GM10248 (cell line): Measurements from ENCODE around the gene LRP11.

Source experiments
- CTCF ChIA-PET: fragments of 300-600 bp; sonication (Branson Sonifier 250); formaldehyde crosslinking; extraction: SDS; loops from one replicate; lab custom pipeline; 2021; ENCODE audit warnings: antibody characterized with exemption; lab: Yijun Ruan, JAX
- POLR2A ChIA-PET: fragments of 350-650 bp; sonication (Branson Sonifier 250); formaldehyde crosslinking; extraction: SDS; loops from one replicate; lab custom pipeline; 2020; ENCODE audit warnings: antibody characterized with exemption; lab: Yijun Ruan, JAX
- DNase-seq: peaks from one replicate; pipeline ENCODE4 v3.0.0; 2012; ENCODE audit errors: extremely low spot score
- TF ChIP-seq, protein P1 (sequence below): IDR thresholded peaks from 2 replicates; pipeline ENCODE4 v1.5.1; 2012; ENCODE audit warnings: mild to moderate bottlenecking, low read depth; ENCODE audit errors: extremely low read depth, missing control alignments, control extremely low read depth

LRP11 gene

GRCh38 chr6:149820506-149820905 lies 43.7 kb downstream of the LRP11 start:
- TF ChIP-seq, protein P1, sequence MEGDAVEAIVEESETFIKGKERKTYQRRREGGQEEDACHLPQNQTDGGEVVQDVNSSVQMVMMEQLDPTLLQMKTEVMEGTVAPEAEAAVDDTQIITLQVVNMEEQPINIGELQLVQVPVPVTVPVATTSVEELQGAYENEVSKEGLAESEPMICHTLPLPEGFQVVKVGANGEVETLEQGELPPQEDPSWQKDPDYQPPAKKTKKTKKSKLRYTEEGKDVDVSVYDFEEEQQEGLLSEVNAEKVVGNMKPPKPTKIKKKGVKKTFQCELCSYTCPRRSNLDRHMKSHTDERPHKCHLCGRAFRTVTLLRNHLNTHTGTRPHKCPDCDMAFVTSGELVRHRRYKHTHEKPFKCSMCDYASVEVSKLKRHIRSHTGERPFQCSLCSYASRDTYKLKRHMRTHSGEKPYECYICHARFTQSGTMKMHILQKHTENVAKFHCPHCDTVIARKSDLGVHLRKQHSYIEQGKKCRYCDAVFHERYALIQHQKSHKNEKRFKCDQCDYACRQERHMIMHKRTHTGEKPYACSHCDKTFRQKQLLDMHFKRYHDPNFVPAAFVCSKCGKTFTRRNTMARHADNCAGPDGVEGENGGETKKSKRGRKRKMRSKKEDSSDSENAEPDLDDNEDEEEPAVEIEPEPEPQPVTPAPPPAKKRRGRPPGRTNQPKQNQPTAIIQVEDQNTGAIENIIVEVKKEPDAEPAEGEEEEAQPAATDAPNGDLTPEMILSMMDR, result no peak
- CTCF ChIA-PET, result interaction anchor here (0.9 to 12.6 kb wide), 2 partner anchors 8 to 16 kb away, joined by 3 to 75 read pairs; no protein-coding TSS in a partner anchor
- DNase-seq, result no peak
- POLR2A ChIA-PET, result no interaction called here

GRCh38 chr6:149815788-149816187 lies 48.4 kb downstream of the LRP11 start:
- TF ChIP-seq, protein P1, result no peak
- ChIA-PET CTCF (interaction anchor here (0.9 to 12.6 kb wide), 3 partner anchors 13 to 21 kb away, joined by 3 to 75 read pairs (median 4); no protein-coding TSS in a partner anchor), POLR2A (no interaction called here)
- peak; percentile 49 for DNase-seq

- ChIA-PET POLR2A (no interaction called here), CTCF (interaction anchor here (5.6 kb wide), 1 partner anchor 11 kb away, joined by 31 read pairs; no protein-coding TSS in a partner anchor)
- no peak for DNase-seq
- TF ChIP-seq, protein P1, result no peak
Measured at GRCh38 chr6:149813351-149813750, 50.8 kb downstream of the LRP11 start.

- TF ChIP-seq, protein P1, result no peak
- ChIA-PET CTCF (interaction anchor here (0.9 to 5.6 kb wide), 2 partner anchors 14 to 30 kb away, joined by 5 to 31 read pairs; no protein-coding TSS in a partner anchor), POLR2A (no interaction called here)
- DNase-seq, result no peak
Measured at GRCh38 chr6:149809798-149810197, 54.4 kb downstream of the LRP11 start.

DNA sequence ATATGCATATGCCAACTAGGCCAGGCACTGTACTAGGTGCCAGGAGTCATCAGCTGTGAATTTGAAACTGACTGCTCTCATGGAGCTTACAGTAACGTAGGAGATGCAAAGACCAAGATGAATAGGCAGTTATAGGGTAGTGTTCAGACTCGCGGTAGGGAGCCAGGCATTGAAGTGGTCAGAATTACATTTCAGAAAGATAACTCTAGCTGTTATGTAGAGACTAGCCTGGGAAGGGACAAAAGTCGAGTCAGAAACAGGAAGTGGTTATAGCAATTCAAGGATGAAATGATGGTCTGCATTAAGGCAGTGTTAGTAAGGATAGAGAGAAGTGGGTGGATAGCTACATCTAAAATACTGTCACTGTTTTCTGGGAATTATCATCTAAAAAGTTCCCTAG lies 58.0 kb downstream of the LRP11 start:
- DNase-seq, result no peak
- ChIA-PET CTCF (interaction anchor here (0.9 kb wide), 1 partner anchor 17 kb away, joined by 3 read pairs; no protein-coding TSS in a partner anchor), POLR2A (no interaction called here)
- TF ChIP-seq, protein P1, result no peak

DNA sequence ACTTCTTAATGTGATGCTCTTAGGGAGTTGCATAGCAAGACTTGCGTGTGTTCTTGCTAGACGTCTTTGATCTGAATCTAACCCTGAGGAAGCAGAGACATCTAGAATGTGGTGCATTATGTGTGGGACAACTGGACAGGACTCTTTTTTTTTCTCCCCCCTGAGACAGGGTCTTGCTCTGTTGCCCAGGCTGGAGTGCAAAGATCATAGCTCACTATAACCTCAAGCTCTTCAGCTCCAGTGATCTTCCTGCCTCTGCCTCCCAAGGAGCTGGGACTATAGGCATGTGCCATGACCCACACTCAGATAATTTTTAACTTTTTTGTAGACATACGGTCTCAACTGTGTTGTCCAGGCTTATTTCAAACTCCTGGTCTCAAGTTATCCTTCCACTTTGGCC lies 80.6 kb downstream of the LRP11 start:
- CTCF ChIA-PET, result interaction anchor here (0.6 to 0.8 kb wide), 2 partner anchors 13 to 20 kb away, joined by 3 read pairs; no protein-coding TSS in a partner anchor

More for the DNA sequence above, 80.6 kb downstream of the LRP11 start:
- TF ChIP-seq, protein P1, result no peak
- POLR2A ChIA-PET, result no interaction called here
- DNase-seq, result no peak
